Endodermal cell (in vitro differentiated cells): ENCODE data around the gene SEMG2. TPM values are rescaled to one million over a fixed set of nuclear protein-coding genes. Genes with fewer than 3 reads are reported as not detected.

Source experiments
- DNase-seq: peaks from one replicate; pipeline ENCODE4 v3.0.0-alpha.2; 2017
- H3K27ac ChIP-seq: 2 replicates; pipeline ENCODE4 v1.5.1; 2013; ENCODE audit warnings: mild to moderate bottlenecking, low read depth, low read length, moderate library complexity
- H3K27me3 ChIP-seq: 2 replicates; pipeline ENCODE4 v1.6.1; 2013; ENCODE audit warnings: mild to moderate bottlenecking, low read length, moderate library complexity; ENCODE audit not compliant: insufficient read depth, control insufficient read depth, poor library complexity, severe bottlenecking
- H3K36me3 ChIP-seq: 2 replicates; pipeline ENCODE4 v1.7.0; 2013; ENCODE audit warnings: mild to moderate bottlenecking, low read length, moderate library complexity; ENCODE audit not compliant: control insufficient read depth, insufficient read depth
- H3K4me1 ChIP-seq: one replicate; pipeline ENCODE4 v1.7.0; 2013; ENCODE audit warnings: low read length; ENCODE audit not compliant: control insufficient read depth, insufficient read depth
- H3K4me3 ChIP-seq: 2 replicates; pipeline ENCODE4 v1.5.1; 2013; ENCODE audit warnings: mild to moderate bottlenecking, low read length, moderate library complexity
- H3K9ac ChIP-seq: 2 replicates; pipeline ENCODE4 v1.6.1; 2013; ENCODE audit warnings: mild to moderate bottlenecking, low read length, moderate library complexity; ENCODE audit not compliant: poor library complexity, severe bottlenecking; ENCODE audit errors: extremely low read depth
- H3K9me3 ChIP-seq: 2 replicates; pipeline ENCODE4 v1.6.1; 2013; ENCODE audit warnings: mild to moderate bottlenecking, low read length, moderate library complexity; ENCODE audit not compliant: control insufficient read depth
- H3K27ac Mint-ChIP-seq: 2 replicates; pipeline ENCODE4 v1.8.0; 2020; ENCODE audit warnings: mixed read lengths
- H3K27me3 Mint-ChIP-seq: 2 replicates; pipeline ENCODE4 v1.8.0; 2021; ENCODE audit warnings: mild to moderate bottlenecking, mixed read lengths; ENCODE audit not compliant: insufficient read depth
- H3K36me3 Mint-ChIP-seq: 2 replicates; pipeline ENCODE4 v1.8.0; 2020; ENCODE audit warnings: low read depth, mixed read lengths
- H3K4me1 Mint-ChIP-seq: 2 replicates; pipeline ENCODE4 v1.8.0; 2020; ENCODE audit warnings: mixed read lengths
- H3K4me3 Mint-ChIP-seq: 2 replicates; pipeline ENCODE4 v1.8.0; 2020; ENCODE audit warnings: mild to moderate bottlenecking, moderate library complexity, mixed read lengths
- H3K9me3 Mint-ChIP-seq: 2 replicates; pipeline ENCODE4 v1.8.0; 2020; ENCODE audit warnings: mild to moderate bottlenecking, mixed read lengths
- CTCF ChIP-seq: fragments of 200-600 bp; sonication (generic); conservative IDR thresholded peaks from 2 replicates; pipeline ENCODE4 v1.5.0; 2021; ENCODE audit warnings: antibody characterized with exemption, mild to moderate bottlenecking
- WGBS, 2 experiments: methylation state at CpG; one replicate each; pipeline versions ENCODE4 v1.1.5 to v1.1.7; 2013; ENCODE audit warnings: missing lambda C conversion rate in 2 of 2, mixed read lengths in 1 of 2; ENCODE audit not compliant: insufficient coverage in 1 of 2, insufficient read length in 1 of 2; 5-methylcytosine and 5-hydroxymethylcytosine counted together
- total RNA-seq, 2 donors: library from RNA; stranded (reverse); fragmentation: NEBNext Ultra II Directional in 1 of 2; extraction: Animal tissue kit (Norgen Biotek cat#: 25700) in 1 of 2; gene quantifications; 2 replicates in 1 of 2; 3 replicates in 1 of 2; pipeline ENCODE4 v1.2.1, GENCODE V29; 2021

SEMG2 gene
- total RNA-seq, 2 donors from 2014 or later, result not detected

DNA sequence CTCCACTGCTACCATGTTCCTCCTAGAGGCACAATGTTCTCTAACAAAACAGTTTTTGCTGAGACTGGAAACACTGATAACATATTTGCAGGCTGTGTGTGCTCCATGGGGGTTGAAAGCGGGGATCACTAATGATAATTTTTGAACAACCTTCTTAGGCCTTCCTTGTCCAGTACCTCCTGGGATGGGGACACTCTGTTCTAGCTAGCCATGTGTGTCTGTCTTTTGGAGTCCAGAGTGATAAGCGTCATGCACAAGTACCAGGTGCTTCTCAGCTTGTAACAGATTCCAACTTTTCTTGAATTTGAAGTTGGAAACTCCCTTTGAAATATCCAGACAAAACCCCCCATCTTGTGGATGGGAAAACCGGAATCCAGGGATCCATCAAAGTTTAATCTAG, 31.3 kb upstream of the SEMG2 start:
- Mint-ChIP-seq H3K36me3 (no peaks in the 10 kb centered on the region), H3K4me3 (no peak overlapping the region), H3K4me1 (no peaks in the 10 kb centered on the region), H3K9me3 (no peaks in the 10 kb centered on the region), H3K27ac (no peak overlapping the region), H3K27me3 (no peaks in the 10 kb centered on the region)
- Histone ChIP-seq H3K9ac (no peak overlapping the region), H3K27me3 (no peaks in the 10 kb centered on the region), H3K4me3 (no peak overlapping the region), H3K4me1 (no peaks in the 10 kb centered on the region), H3K9me3 (no peaks in the 10 kb centered on the region), H3K27ac (no peak overlapping the region), H3K36me3 (no peaks in the 10 kb centered on the region)
- no peak for DNase-seq
- 86 to 93% methylated on average over 2 to 3 of the region's 3 CpGs for WGBS, 2 experiments
- no peak for TF ChIP-seq CTCF

DNA sequence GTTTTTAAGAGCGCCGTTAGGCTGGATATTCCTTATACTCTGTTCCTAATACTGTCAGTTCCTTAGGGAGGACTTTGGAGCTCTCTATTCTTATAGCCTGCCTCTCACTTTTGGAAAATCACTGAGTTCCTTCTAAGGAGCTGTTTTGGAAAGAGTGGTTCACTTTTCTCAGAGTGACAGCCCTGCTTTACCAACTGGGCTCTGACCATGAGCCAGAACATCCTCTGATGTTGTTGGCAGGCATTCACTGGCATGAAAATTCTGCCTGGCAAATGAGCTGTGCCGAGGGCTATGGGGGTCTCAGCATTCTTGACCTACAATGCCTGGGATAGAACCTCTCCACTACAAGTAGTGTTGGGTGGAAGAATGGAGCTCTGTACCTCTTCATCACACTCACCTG, 29.2 kb upstream of the SEMG2 start:
- Mint-ChIP-seq H3K27me3 (no peaks in the 10 kb centered on the region), H3K36me3 (no peaks in the 10 kb centered on the region), H3K9me3 (no peaks in the 10 kb centered on the region), H3K27ac (no peak overlapping the region), H3K4me1 (no peaks in the 10 kb centered on the region), H3K4me3 (no peak overlapping the region)
- Histone ChIP-seq H3K27me3 (no peaks in the 10 kb centered on the region), H3K9me3 (no peaks in the 10 kb centered on the region), H3K27ac (no peak overlapping the region), H3K9ac (no peak overlapping the region), H3K36me3 (no peaks in the 10 kb centered on the region), H3K4me3 (no peak overlapping the region), H3K4me1 (no peaks in the 10 kb centered on the region)
- TF ChIP-seq CTCF, result no peak
- no peak for DNase-seq
- 87 to 100% methylated on average over 1 to 3 of the region's 3 CpGs for WGBS, 2 experiments

DNA sequence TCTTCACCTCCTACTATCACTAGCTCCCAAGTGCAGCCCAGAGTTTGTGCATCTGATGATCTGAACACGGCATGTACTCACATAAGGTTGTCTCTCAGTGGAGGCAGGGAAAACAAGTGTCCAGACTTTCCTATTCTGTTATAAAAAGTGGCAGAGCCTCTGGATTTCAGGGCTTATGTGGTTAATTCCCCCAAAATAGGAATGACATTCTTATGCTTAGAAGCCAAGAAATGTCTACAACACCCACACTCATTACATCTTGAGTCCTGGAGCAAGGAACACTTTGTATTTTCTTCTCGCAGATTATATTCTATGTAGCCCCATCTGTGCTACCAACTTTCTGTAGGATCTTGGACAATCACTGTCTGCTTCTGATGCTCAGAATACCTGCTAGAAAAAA, 27.8 kb upstream of the SEMG2 start:
- no peak for TF ChIP-seq CTCF
- Mint-ChIP-seq H3K27ac (no peak overlapping the region), H3K4me3 (no peak overlapping the region), H3K9me3 (no peaks in the 10 kb centered on the region), H3K36me3 (no peaks in the 10 kb centered on the region), H3K27me3 (no peaks in the 10 kb centered on the region), H3K4me1 (no peaks in the 10 kb centered on the region)
- H3K27me3 ChIP-seq, result no peaks in the 10 kb centered on the region
- no peaks in the 10 kb centered on the region for H3K9me3 ChIP-seq
- H3K36me3 ChIP-seq, result no peaks in the 10 kb centered on the region
- H3K4me1 ChIP-seq, result no peaks in the 10 kb centered on the region
- no peak overlapping the region for H3K27ac ChIP-seq
- no peak overlapping the region for H3K9ac ChIP-seq
- 91% methylated on average over 2 of the region's 2 CpGs; no CpG with 5 or more reads in 1 of the 2 experiments for WGBS, 2 experiments
- no peak for DNase-seq
- no peak overlapping the region for H3K4me3 ChIP-seq
